GM12878 (cell line): ENCODE measurements around the gene AMT. TPM values are rescaled to one million over a fixed set of nuclear protein-coding genes. Genes with fewer than 3 reads are reported as not detected.

Source experiments
- BMI1 ChIP-seq: fragments of 450-650 bp; IDR thresholded peaks from 2 replicates; pipeline ENCODE4 v1.6.1; 2016; ENCODE audit warnings: mild to moderate bottlenecking, moderate library complexity, borderline replicate concordance
- CBX3 ChIP-seq: fragments of 200-600 bp; sonication (generic); IDR thresholded peaks from 2 replicates; pipeline ENCODE4 v1.6.1; 2016; ENCODE audit warnings: low read depth, borderline replicate concordance
- CHD2 ChIP-seq: IDR thresholded peaks from 2 replicates; pipeline ENCODE4 v1.6.1; 2011; ENCODE audit warnings: low read depth, low read length, improper control_type of control experiment, borderline replicate concordance
- ELK1 ChIP-seq: IDR thresholded peaks from 2 replicates; pipeline ENCODE4 v1.6.1; 2012; ENCODE audit warnings: low read depth, low read length, improper control_type of control experiment
- MYB ChIP-seq: fragments of 150-350 bp; IDR thresholded peaks from 2 replicates; pipeline ENCODE4 v1.6.1; 2014; ENCODE audit warnings: mild to moderate bottlenecking, low read depth, low read length, borderline replicate concordance
- RELA ChIP-seq: fragments of 450-650 bp; IDR thresholded peaks from 2 replicates; pipeline ENCODE4 v1.8.0; 2014; ENCODE audit warnings: borderline replicate concordance; ENCODE audit not compliant: partially characterized antibody
- TARDBP ChIP-seq: IDR thresholded peaks from 2 replicates; pipeline ENCODE4 v1.6.1; 2016; ENCODE audit warnings: borderline replicate concordance
- ZNF622 ChIP-seq: fragments of 450-650 bp; IDR thresholded peaks from 2 replicates; pipeline ENCODE4 v1.6.1; 2017; ENCODE audit warnings: mild to moderate bottlenecking, inconsistent platforms
- polyA plus RNA-seq, 11 experiments: library from polyadenylated mRNA; depleted of rRNA in 4 of 11; unstranded in 6 of 11; stranded (reverse) in 5 of 11; fragments of >200 nt; fragmentation: Nextera tagmentation in 4 of 11; fragmentation: Illumina TruSeq in 1 of 11; extraction: Ambion mirVana in 4 of 11; extraction: Trizol in 1 of 11; gene quantifications; 1 replicate in 1 of 11; 2 replicates in 10 of 11; pipeline versions ENCODE4 v1.2.1 to v1.2.3, GENCODE V29; 2011 to 2016; ENCODE audit warnings: inconsistent platforms in 2 of 11, missing spikeins in 2 of 11, low read depth in 1 of 11
- total RNA-seq, 4 experiments: library from RNA; depleted of rRNA in 3 of 4; stranded (reverse); fragments of >200 nt in 3 of 4; fragmentation: Illumina TruSeq in 1 of 4; extraction: Trizol in 1 of 4; gene quantifications; 2 replicates each; pipeline versions ENCODE4 v1.2.1 to v1.2.3, GENCODE V29; 2013 to 2021
- TF ChIP-seq, protein P1 (sequence below): fragments of 450-650 bp; IDR thresholded peaks from 2 replicates; pipeline ENCODE4 v1.6.1; 2017; ENCODE audit warnings: low read depth, mild to moderate bottlenecking, moderate library complexity

AMT gene
- total and polyA plus RNA-seq, 10 of the 15 experiments (the other 5 are each of a cell fraction or from before 2014, with no cell fraction given), result 0.45 to 7.2 (median 2.6) TPM

- TF ChIP-seq, protein P1, sequence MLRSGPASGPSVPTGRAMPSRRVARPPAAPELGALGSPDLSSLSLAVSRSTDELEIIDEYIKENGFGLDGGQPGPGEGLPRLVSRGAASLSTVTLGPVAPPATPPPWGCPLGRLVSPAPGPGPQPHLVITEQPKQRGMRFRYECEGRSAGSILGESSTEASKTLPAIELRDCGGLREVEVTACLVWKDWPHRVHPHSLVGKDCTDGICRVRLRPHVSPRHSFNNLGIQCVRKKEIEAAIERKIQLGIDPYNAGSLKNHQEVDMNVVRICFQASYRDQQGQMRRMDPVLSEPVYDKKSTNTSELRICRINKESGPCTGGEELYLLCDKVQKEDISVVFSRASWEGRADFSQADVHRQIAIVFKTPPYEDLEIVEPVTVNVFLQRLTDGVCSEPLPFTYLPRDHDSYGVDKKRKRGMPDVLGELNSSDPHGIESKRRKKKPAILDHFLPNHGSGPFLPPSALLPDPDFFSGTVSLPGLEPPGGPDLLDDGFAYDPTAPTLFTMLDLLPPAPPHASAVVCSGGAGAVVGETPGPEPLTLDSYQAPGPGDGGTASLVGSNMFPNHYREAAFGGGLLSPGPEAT, result peak; percentile 49; the same call in 1 of the 2 replicates
- TF ChIP-seq RELA, result no peak
- no peak for TF ChIP-seq TARDBP
- no peak for TF ChIP-seq CBX3
- TF ChIP-seq ELK1, result 0 out of 2 replicates have a peak, but pooled peaks have one; percentile 11
- no peak for TF ChIP-seq BMI1
- TF ChIP-seq ZNF622, result no peak
- TF ChIP-seq CHD2, result 0 out of 2 replicates have a peak, but pooled peaks have one; percentile 23
- TF ChIP-seq MYB, result no peak
These were observed 47.0 kb upstream of the AMT start (continued) for GRCh38 chr3:49469037-49469935.
